ENCODE results near the gene DDA1. TPM values are rescaled to one million over a fixed set of nuclear protein-coding genes. Genes with fewer than 3 reads are reported as not detected.

Gene DDA1
- total RNA-seq, 4 donors from 2014 or later: 20.6 to 98.1 (median 22.0) TPM

GRCh38 chr19:17319473-17320238, 10.3 kb downstream of the DDA1 start:
- H3K36me3 ChIP-seq: peaks cover 0 to 28% (median 13%) of the 10 kb centered on the region in 4 donors
- H3K4me3 ChIP-seq: no peak overlapping the region
- TF ChIP-seq CTCF (IDR thresholded peaks at IDR 0.05) (no peak), POLR2A (IDR thresholded peaks at IDR 0.05) (no peak), POLR2AphosphoS5 (IDR thresholded peaks at IDR 0.05) (no peak), EP300 (IDR thresholded peaks at IDR 0.05; ENCODE audit: low read depth) (no peak)

DNA sequence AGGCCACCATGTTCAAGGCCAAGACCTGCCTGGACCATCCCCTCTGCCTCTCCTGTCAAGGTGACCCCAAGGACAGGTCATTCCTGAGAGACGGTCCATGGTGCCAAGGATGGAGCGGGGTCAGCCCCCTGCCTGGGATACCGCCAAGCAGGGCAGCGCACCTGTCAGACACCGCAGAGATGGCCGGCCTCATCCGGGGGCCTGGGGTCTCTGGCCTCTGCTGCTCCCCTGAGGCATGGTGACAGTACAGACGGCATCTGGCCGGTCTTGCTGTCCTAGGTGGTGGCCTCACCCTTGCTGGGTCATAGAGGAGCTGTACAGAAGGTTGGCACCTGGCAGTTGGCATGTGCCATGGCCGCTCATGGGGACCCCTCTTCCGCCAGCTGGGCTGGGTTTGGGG, 11.1 kb downstream of the DDA1 start:
- TF ChIP-seq CTCF (IDR thresholded peaks at IDR 0.05): no peak
- TF ChIP-seq POLR2A (IDR thresholded peaks at IDR 0.05): no peak
- TF ChIP-seq EP300 (IDR thresholded peaks at IDR 0.05; ENCODE audit: low read depth): no peak
- TF ChIP-seq POLR2AphosphoS5 (IDR thresholded peaks at IDR 0.05): no peak
- Histone ChIP-seq H3K4me1 (peaks cover 0 to 12% (median 8%) of the 10 kb centered on the region in 4 donors), H3K27ac (no peak overlapping the region), H3K36me3 (peaks cover 0 to 24% (median 12%) of the 10 kb centered on the region in 4 donors), H3K4me3 (no peak overlapping the region), H3K9me3 (no peaks in the 10 kb centered on the region), H3K27me3 (no peaks in the 10 kb centered on the region)
- WGBS, 2 donors (ENCODE audit: low coverage in 1 of 2): 89% methylated on average over 9 of the region's 11 CpGs; no CpG with 5 or more reads in 1 of the 2 donors
- DNase-seq: no peak
- in situ Hi-C loops (cut with MboI; ENCODE audit: low pct_ligation_motif_present in 1 of 4, low pct_unique_long_range_greater_than_20kb in 1 of 4, low sequenced_read_pairs in 3 of 4) (no loop called here), intact Hi-C loops (cut with DNase I; ENCODE audit: low total_unique reads) (no loop called here)

More at GRCh38 chr19:17319473-17320238, 10.3 kb downstream of the DDA1 start:
- Histone ChIP-seq H3K9me3 (no peaks in the 10 kb centered on the region), H3K27ac (no peak overlapping the region), H3K4me1 (peaks cover 0 to 12% (median 8%) of the 10 kb centered on the region in 4 donors), H3K27me3 (no peaks in the 10 kb centered on the region)
- intact Hi-C loops (cut with DNase I; ENCODE audit: low total_unique reads) (no loop called here), in situ Hi-C loops (cut with MboI; ENCODE audit: low pct_ligation_motif_present in 1 of 4, low pct_unique_long_range_greater_than_20kb in 1 of 4, low sequenced_read_pairs in 3 of 4) (no loop called here)
- 90 to 92% methylated on average over 5 to 40 of the region's 40 CpGs for WGBS, 2 donors (ENCODE audit: low coverage in 1 of 2)
- DNase-seq: no peak

GRCh38 chr19:17321655-17322489, 12.5 kb downstream of the DDA1 start:
- no peak for TF ChIP-seq CTCF (IDR thresholded peaks at IDR 0.05)
- no peak for TF ChIP-seq POLR2A (IDR thresholded peaks at IDR 0.05)
- no peak for TF ChIP-seq POLR2AphosphoS5 (IDR thresholded peaks at IDR 0.05)
- TF ChIP-seq EP300 (IDR thresholded peaks at IDR 0.05; ENCODE audit: low read depth): no peak
- peaks cover 0 to 19% (median 8%) of the 10 kb centered on the region in 4 donors for H3K36me3 ChIP-seq
- WGBS, 2 donors (ENCODE audit: low coverage in 1 of 2): 88 to 91% methylated on average over 5 to 19 of the region's 19 CpGs
- H3K27me3 ChIP-seq: no peaks in the 10 kb centered on the region
- intact Hi-C loops (cut with DNase I; ENCODE audit: low total_unique reads): no loop called here
- peaks cover 0 to 10% (median 7%) of the 10 kb centered on the region in 4 donors for H3K4me1 ChIP-seq
- H3K27ac ChIP-seq: no peak overlapping the region
- H3K4me3 ChIP-seq: no peak overlapping the region
- in situ Hi-C loops (cut with MboI; ENCODE audit: low pct_ligation_motif_present in 1 of 4, low pct_unique_long_range_greater_than_20kb in 1 of 4, low sequenced_read_pairs in 3 of 4): no loop called here
- DNase-seq: no peak
- H3K9me3 ChIP-seq: no peaks in the 10 kb centered on the region

- no peaks in the 10 kb centered on the region for H3K27me3 ChIP-seq
- WGBS, 2 donors (ENCODE audit: low coverage in 1 of 2): 78 to 87% methylated on average over 4 to 9 of the region's 10 CpGs
- no peaks in the 10 kb centered on the region for H3K9me3 ChIP-seq
- no peak overlapping the region for H3K27ac ChIP-seq
- no peak overlapping the region for H3K4me3 ChIP-seq
- in situ Hi-C loops (cut with MboI; ENCODE audit: low pct_ligation_motif_present in 1 of 4, low pct_unique_long_range_greater_than_20kb in 1 of 4, low sequenced_read_pairs in 3 of 4) (no loop called here), intact Hi-C loops (cut with DNase I; ENCODE audit: low total_unique reads) (no loop called here)
- peaks cover 4 to 13% (median 7%) of the 10 kb centered on the region in 4 donors for H3K4me1 ChIP-seq
- peaks cover 0 to 19% (median 8%) of the 10 kb centered on the region in 4 donors for H3K36me3 ChIP-seq
- TF ChIP-seq POLR2A (IDR thresholded peaks at IDR 0.05): no peak
- no peak for TF ChIP-seq EP300 (IDR thresholded peaks at IDR 0.05; ENCODE audit: low read depth)
- no peak for TF ChIP-seq POLR2AphosphoS5 (IDR thresholded peaks at IDR 0.05)
- no peak for TF ChIP-seq CTCF (IDR thresholded peaks at IDR 0.05)
- no peak for DNase-seq
Observed at GRCh38 chr19:17322854-17323253, 13.5 kb downstream of the DDA1 start.

All from transverse colon (tissue), 4 donors.